ENCODE data around the gene SUN1. TPM values are rescaled to one million over a fixed set of nuclear protein-coding genes. Genes with fewer than 3 reads are reported as not detected.

The SUN1 gene
- total and polyA plus RNA-seq, 2 experiments from 2014 or later = 63.3 to 145 TPM

GRCh38 chr7:824664-825063 lies 7.6 kb upstream of the SUN1 start:
- no peaks in the 10 kb centered on the region for H3K36me3 ChIP-seq (ENCODE audit: insufficient read depth)
- Mint-ChIP-seq H3K4me3 (no peak overlapping the region), H3K9me3 (no peaks in the 10 kb centered on the region), H3K27me3 (ENCODE audit: insufficient read depth, low read depth, poor library complexity) (peaks cover 7% of the 10 kb centered on the region), H3K36me3 (ENCODE audit: low read depth) (peaks cover 12% of the 10 kb centered on the region), H3K27ac (no peak overlapping the region; the same call in 1 of the 2 replicates), H3K4me1 (peaks cover 56% of the 10 kb centered on the region)
- no peaks in the 10 kb centered on the region for H3K27me3 ChIP-seq (ENCODE audit: insufficient read depth)
- peaks cover 10% of the 10 kb centered on the region; the same call in 1 of the 2 replicates for H3F3A ChIP-seq (replicated peaks; ENCODE audit: low read depth)
- H3K4me1 ChIP-seq (ENCODE audit: insufficient read depth) = peaks cover 29% of the 10 kb centered on the region
- H2AFZ ChIP-seq = no peak overlapping the region
- H3K27ac ChIP-seq (ENCODE audit: low read depth) = no peak overlapping the region; the same call in 1 of the 2 replicates
- no peak overlapping the region for H3K4me2 ChIP-seq
- no peak overlapping the region for H3K4me3 ChIP-seq
- no peaks in the 10 kb centered on the region for H3K9me2 ChIP-seq (ENCODE audit: insufficient read depth)
- TF ChIP-seq ZNF462 (CRISPR knock-in tag; IDR thresholded peaks at IDR 0.05) (no peak), CREB1 (CRISPR knock-in tag; IDR thresholded peaks at IDR 0.05; ENCODE audit: low read depth) (no peak)
- DNase-seq (ENCODE audit: low spot score) = no peak
- H3K79me2 ChIP-seq (replicated peaks; ENCODE audit: insufficient read depth) = peaks cover 100% of the 10 kb centered on the region
- peaks cover 71% of the 10 kb centered on the region for H4K20me1 ChIP-seq (replicated peaks; ENCODE audit: insufficient read depth)
- ATAC-seq = no peak

GRCh38 chr7:825386-825785 lies 6.9 kb upstream of the SUN1 start:
- Histone ChIP-seq H3K9me2 (ENCODE audit: insufficient read depth) (no peaks in the 10 kb centered on the region), H3K27me3 (ENCODE audit: insufficient read depth) (no peaks in the 10 kb centered on the region), H3F3A (replicated peaks; ENCODE audit: low read depth) (peaks cover 10% of the 10 kb centered on the region; the same call in 1 of the 2 replicates), H3K79me2 (replicated peaks; ENCODE audit: insufficient read depth) (peaks cover 100% of the 10 kb centered on the region), H3K27ac (ENCODE audit: low read depth) (peak overlapping the region; percentile 67), H3K36me3 (ENCODE audit: insufficient read depth) (no peaks in the 10 kb centered on the region), H4K20me1 (replicated peaks; ENCODE audit: insufficient read depth) (peaks cover 70% of the 10 kb centered on the region), H3K4me1 (ENCODE audit: insufficient read depth) (peaks cover 28% of the 10 kb centered on the region), H3K4me2 (no peak overlapping the region), H3K4me3 (no peak overlapping the region), H2AFZ (no peak overlapping the region)
- H3K9me3 Mint-ChIP-seq = no peaks in the 10 kb centered on the region
- H3K4me3 Mint-ChIP-seq = no peak overlapping the region
- TF ChIP-seq JUNB (IDR thresholded peaks at IDR 0.05; ENCODE audit: unreplicated experiment) (no peak), ETS1 (IDR thresholded peaks at IDR 0.05) (no peak), EZH2phosphoT487 (IDR thresholded peaks at IDR 0.05; ENCODE audit: unreplicated experiment) (no peak), STAT1 (IDR thresholded peaks at IDR 0.05; ENCODE audit: unreplicated experiment) (no peak), EZH2 (IDR thresholded peaks at IDR 0.05; ENCODE audit: low read depth, unreplicated experiment) (no peak)
- H3K4me1 Mint-ChIP-seq = peaks cover 60% of the 10 kb centered on the region
- H3K36me3 Mint-ChIP-seq (ENCODE audit: low read depth) = peaks cover 12% of the 10 kb centered on the region
- peaks cover 11% of the 10 kb centered on the region for H3K27me3 Mint-ChIP-seq (ENCODE audit: insufficient read depth, low read depth, poor library complexity)
- no peak overlapping the region for H3K27ac Mint-ChIP-seq
- ATAC-seq (no peak), DNase-seq (ENCODE audit: low spot score) (no peak)

Measured in GM23338 (cell line).